OCI-LY7 (cell line): Measurements from ENCODE around the gene FANCB. TPM values are rescaled to one million over a fixed set of nuclear protein-coding genes. Genes with fewer than 3 reads are reported as not detected.

Experiments
- BruUV-seq: library from RNA; stranded (reverse); fragments of 400-500 nt; replicated peaks from 2 replicates; lab custom pipeline; 2021; lab: Mats Ljungman, UMichigan
- CTCF ChIA-PET: fragments of 300-600 bp; sonication (Branson Sonifier 250); formaldehyde crosslinking; loops from one replicate; lab custom pipeline; 2022; ENCODE audit warnings: antibody characterized with exemption; ENCODE audit not compliant: unreplicated experiment; lab: Charles Lee
- POLR2A ChIA-PET: fragments of 300-600 bp; sonication (Branson Sonifier 250); formaldehyde crosslinking; loops from one replicate; lab custom pipeline; 2022; ENCODE audit warnings: antibody characterized with exemption; lab: Charles Lee
- DNase-seq: peaks from one replicate; pipeline ENCODE4 v3.0.0-alpha.2; 2015; ENCODE audit warnings: low spot score
- H2AFZ ChIP-seq: fragments of 200-600 bp; sonication (generic), shearing (Covaris generic); 2 replicates; pipeline ENCODE4 v1.6.1; 2014; ENCODE audit warnings: mild to moderate bottlenecking, antibody characterized with exemption, low read length, moderate library complexity
- H3K27ac ChIP-seq: fragments of 200-600 bp; sonication (generic); 2 replicates; pipeline ENCODE4 v1.5.1; 2014; ENCODE audit warnings: mixed run types, low read depth, mild to moderate bottlenecking, moderate library complexity, low read length, inconsistent platforms; ENCODE audit not compliant: poor library complexity, severe bottlenecking
- H3K36me3 ChIP-seq: fragments of 200-600 bp; sonication (generic); 2 replicates; pipeline ENCODE4 v1.6.1; 2014; ENCODE audit warnings: mild to moderate bottlenecking, antibody characterized with exemption, low read length, moderate library complexity, mixed read lengths; ENCODE audit not compliant: insufficient read depth
- H3K4me1 ChIP-seq: fragments of 200-600 bp; sonication (generic); 2 replicates; pipeline ENCODE4 v1.5.1; 2014; ENCODE audit warnings: mild to moderate bottlenecking, low read length; ENCODE audit not compliant: insufficient read depth, poor library complexity, severe bottlenecking
- H3K4me2 ChIP-seq: fragments of 200-600 bp; sonication (generic); 2 replicates; pipeline ENCODE4 v1.6.1; 2014; ENCODE audit warnings: mild to moderate bottlenecking, low read length
- H3K4me3 ChIP-seq: fragments of 200-600 bp; sonication (generic); 2 replicates; pipeline ENCODE4 v1.5.1; 2014; ENCODE audit warnings: mild to moderate bottlenecking, low read depth, low read length; ENCODE audit not compliant: poor library complexity, severe bottlenecking
- H3K79me2 ChIP-seq: fragments of 200-600 bp; sonication (generic); 2 replicates; pipeline ENCODE4 v1.6.1; 2016; ENCODE audit warnings: low read depth, mild to moderate bottlenecking, low read length, moderate library complexity, mixed read lengths; ENCODE audit not compliant: insufficient read depth
- H3K9me2 ChIP-seq: fragments of 200-600 bp; sonication (generic); 2 replicates; pipeline ENCODE4 v1.6.1; 2016; ENCODE audit warnings: mild to moderate bottlenecking, low read length, mixed read lengths; ENCODE audit not compliant: insufficient read depth
- H3K9me3 ChIP-seq: fragments of 200-600 bp; sonication (generic); 2 replicates; pipeline ENCODE4 v1.6.1; 2014; ENCODE audit warnings: mild to moderate bottlenecking, mixed run types, low read length, mixed read lengths
- H4K20me1 ChIP-seq: fragments of 200-600 bp; sonication (generic); 2 replicates; pipeline ENCODE4 v1.6.1; 2014; ENCODE audit warnings: mild to moderate bottlenecking, antibody characterized with exemption, low read length, moderate library complexity, mixed read lengths; ENCODE audit not compliant: insufficient read depth
- EZH2phosphoT487 ChIP-seq: fragments of 200-600 bp; sonication (generic); IDR thresholded peaks from 2 replicates; pipeline ENCODE4 v1.6.1; 2018; ENCODE audit warnings: low read depth, borderline replicate concordance, mild to moderate bottlenecking, mixed run types, antibody characterized with exemption, low read length, moderate library complexity, mixed read lengths
- intact Hi-C: fragments of 100-400 bp; cut with micrococcal nuclease; formaldehyde crosslinking; loops from one replicate; pipeline ENCODE4 v1.10.0; 2022; ENCODE audit not compliant: unreplicated experiment
- total RNA-seq, 2 experiments: library from RNA; depleted of rRNA in 1 of 2; stranded (reverse); fragments of >200 nt in 1 of 2; shearing (Covaris generic) in 1 of 2; gene quantifications; 2 replicates each; pipeline ENCODE4 v1.2.3, GENCODE V29; 2014 to 2022
- TF ChIP-seq, protein P1 (sequence below): fragments of 200-600 bp; sonication (generic); conservative IDR thresholded peaks from 2 replicates; pipeline ENCODE4 v1.5.1; 2014; ENCODE audit warnings: mild to moderate bottlenecking, antibody characterized with exemption, low read length, moderate library complexity, mixed read lengths

The FANCB gene
- total RNA-seq, 2 experiments from 2014 or later: 15.2 to 23.7 TPM

DNA sequence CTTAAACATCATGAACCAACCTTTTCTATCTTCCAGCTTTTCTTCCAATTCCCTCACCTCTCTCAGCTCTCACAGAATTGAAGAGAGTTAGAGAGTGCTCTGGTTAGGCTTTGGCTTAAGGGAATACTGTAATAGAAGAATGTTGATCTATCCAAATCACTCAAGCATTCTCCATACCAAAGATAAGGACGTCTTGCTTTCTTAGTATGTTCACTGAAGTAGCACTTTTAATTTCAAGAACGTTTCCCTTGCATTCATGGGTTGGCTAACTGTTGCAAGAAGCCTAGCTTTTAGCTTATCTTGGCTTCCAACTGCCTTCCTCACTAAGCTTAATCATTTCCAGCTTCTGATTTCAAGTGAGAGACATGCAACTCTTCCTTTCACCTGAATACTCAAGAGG is 43.2 kb downstream of the FANCB start:
- POLR2A ChIA-PET: interaction anchor here (0.6 kb wide), 1 partner anchor 99 kb away, joined by 3 read pairs; no protein-coding TSS in a partner anchor
- CTCF ChIA-PET: no interaction called here
- H3K9me2 ChIP-seq: no peaks in the 10 kb centered on the region
- peaks cover 7% of the 10 kb centered on the region; the same call in 1 of the 2 replicates for H3K36me3 ChIP-seq
- H2AFZ ChIP-seq: no peak overlapping the region
- H3K9me3 ChIP-seq: no peaks in the 10 kb centered on the region
- no peaks in the 10 kb centered on the region for H3K4me1 ChIP-seq
- TF ChIP-seq EZH2phosphoT487: no peak
- TF ChIP-seq, protein P1, sequence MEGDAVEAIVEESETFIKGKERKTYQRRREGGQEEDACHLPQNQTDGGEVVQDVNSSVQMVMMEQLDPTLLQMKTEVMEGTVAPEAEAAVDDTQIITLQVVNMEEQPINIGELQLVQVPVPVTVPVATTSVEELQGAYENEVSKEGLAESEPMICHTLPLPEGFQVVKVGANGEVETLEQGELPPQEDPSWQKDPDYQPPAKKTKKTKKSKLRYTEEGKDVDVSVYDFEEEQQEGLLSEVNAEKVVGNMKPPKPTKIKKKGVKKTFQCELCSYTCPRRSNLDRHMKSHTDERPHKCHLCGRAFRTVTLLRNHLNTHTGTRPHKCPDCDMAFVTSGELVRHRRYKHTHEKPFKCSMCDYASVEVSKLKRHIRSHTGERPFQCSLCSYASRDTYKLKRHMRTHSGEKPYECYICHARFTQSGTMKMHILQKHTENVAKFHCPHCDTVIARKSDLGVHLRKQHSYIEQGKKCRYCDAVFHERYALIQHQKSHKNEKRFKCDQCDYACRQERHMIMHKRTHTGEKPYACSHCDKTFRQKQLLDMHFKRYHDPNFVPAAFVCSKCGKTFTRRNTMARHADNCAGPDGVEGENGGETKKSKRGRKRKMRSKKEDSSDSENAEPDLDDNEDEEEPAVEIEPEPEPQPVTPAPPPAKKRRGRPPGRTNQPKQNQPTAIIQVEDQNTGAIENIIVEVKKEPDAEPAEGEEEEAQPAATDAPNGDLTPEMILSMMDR: no peak
- no TSS peak for BruUV-seq
- H3K79me2 ChIP-seq: no peaks in the 10 kb centered on the region
- DNase-seq: no peak
- intact Hi-C loops: no loop called here
- no peaks in the 10 kb centered on the region for H4K20me1 ChIP-seq
- no peak overlapping the region for H3K4me3 ChIP-seq
- H3K4me2 ChIP-seq: no peak overlapping the region
- H3K27ac ChIP-seq: no peak overlapping the region

DNA sequence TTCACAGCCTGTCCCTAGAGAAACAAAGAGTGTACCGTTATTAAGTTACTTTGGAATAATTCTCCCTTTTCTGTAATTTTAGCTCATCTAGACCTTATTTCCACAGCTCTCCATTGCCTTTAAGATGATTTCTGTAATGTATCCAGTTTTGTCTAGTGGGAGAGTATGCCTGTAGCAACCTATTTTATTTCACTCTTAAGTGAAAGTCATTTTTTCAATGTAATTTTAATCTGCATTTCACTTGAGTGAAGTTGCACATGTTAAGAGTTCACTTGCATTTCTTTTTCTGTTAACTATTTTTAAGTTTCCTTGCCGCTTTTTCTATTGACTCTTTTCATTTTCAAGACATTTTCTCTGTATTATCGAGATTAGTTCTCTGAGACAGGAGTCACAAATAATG is 46.5 kb downstream of the FANCB start:
- H3K4me1 ChIP-seq: no peaks in the 10 kb centered on the region
- intact Hi-C loops: no loop called here
- POLR2A ChIA-PET: no interaction called here
- H2AFZ ChIP-seq: no peak overlapping the region
- H4K20me1 ChIP-seq: no peaks in the 10 kb centered on the region
- no peaks in the 10 kb centered on the region for H3K9me3 ChIP-seq
- H3K4me3 ChIP-seq: no peak overlapping the region
- H3K4me2 ChIP-seq: no peak overlapping the region
- no peak for DNase-seq
- no peak overlapping the region for H3K27ac ChIP-seq
- TF ChIP-seq EZH2phosphoT487: no peak
- TF ChIP-seq, protein P1: no peak
- no peaks in the 10 kb centered on the region for H3K79me2 ChIP-seq
- CTCF ChIA-PET: no interaction called here
- no TSS peak for BruUV-seq
- H3K9me2 ChIP-seq: no peaks in the 10 kb centered on the region
- H3K36me3 ChIP-seq: no peaks in the 10 kb centered on the region

DNA sequence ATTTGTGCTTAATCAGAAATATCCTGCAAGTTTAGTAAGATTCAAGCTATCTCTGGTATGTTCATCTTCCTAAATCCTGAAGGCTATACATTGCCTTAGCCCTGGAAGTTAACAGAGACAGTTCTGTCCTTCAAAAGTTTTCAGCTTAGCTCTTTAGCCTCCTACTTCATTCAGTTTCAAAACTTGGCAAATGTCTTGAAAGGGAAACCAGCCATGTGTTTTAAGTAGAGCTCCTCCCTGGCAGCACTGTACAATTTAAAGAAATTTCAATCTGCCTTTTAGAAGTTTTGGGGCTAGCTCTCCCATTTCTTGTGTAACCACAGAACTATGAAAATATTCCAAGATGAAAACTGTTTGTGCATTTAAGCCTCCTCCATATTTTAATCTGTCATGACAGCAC is 47.0 kb downstream of the FANCB start:
- Histone ChIP-seq H3K4me1 (no peaks in the 10 kb centered on the region), H3K27ac (no peak overlapping the region), H3K9me2 (no peaks in the 10 kb centered on the region), H3K4me2 (no peak overlapping the region), H3K4me3 (no peak overlapping the region), H3K36me3 (no peaks in the 10 kb centered on the region), H3K79me2 (no peaks in the 10 kb centered on the region), H2AFZ (no peak overlapping the region), H4K20me1 (no peaks in the 10 kb centered on the region), H3K9me3 (no peaks in the 10 kb centered on the region)
- BruUV-seq: no TSS peak
- no peak for DNase-seq
- TF ChIP-seq, protein P1: no peak
- TF ChIP-seq EZH2phosphoT487: no peak
- intact Hi-C loops: no loop called here
- POLR2A ChIA-PET: interaction anchor here (0.6 kb wide), 1 partner anchor 9 kb away, joined by 3 read pairs; no protein-coding TSS in a partner anchor
- CTCF ChIA-PET: no interaction called here
